ENCODE measurements around the gene CD3D.
A peak's percentile ranks its signal among the peaks of the same experiment; 100 is the strongest.

CD3D gene

GRCh38 chr11:118304568-118305248 lies 37.8 kb downstream of the CD3D start, which contains the start of gene CD3E:
Gene CD3E (plus strand): TSS chr11:118304730. CDS start chr11:118304953, 223 bp downstream.
- peak in 1 of 2 donors; percentile 42 for DNase-seq (ENCODE audit: low read depth in 2 of 2, low spot score in 1 of 2)

- no peak for DNase-seq (ENCODE audit: low read depth in 2 of 2, low spot score in 1 of 2)
Observed at GRCh38 chr11:118304227-118304567, 38.3 kb downstream of the CD3D start.

- no peak for DNase-seq (ENCODE audit: low read depth in 2 of 2, low spot score in 1 of 2)
Observed at GRCh38 chr11:118301600-118302195, 40.8 kb downstream of the CD3D start.

- no peak for DNase-seq (ENCODE audit: low read depth in 2 of 2, low spot score in 1 of 2)
Observed at GRCh38 chr11:118295815-118296454, 46.6 kb downstream of the CD3D start.

- DNase-seq (ENCODE audit: low read depth in 2 of 2, low spot score in 1 of 2), result no peak
Observed at GRCh38 chr11:118295199-118295598, 47.3 kb downstream of the CD3D start.

GRCh38 chr11:118294053-118294452 lies 48.5 kb downstream of the CD3D start:
- DNase-seq (ENCODE audit: low read depth in 2 of 2, low spot score in 1 of 2), result no peak

- no peak for DNase-seq (ENCODE audit: low read depth in 2 of 2, low spot score in 1 of 2)
Observed at GRCh38 chr11:118291477-118292135, 50.9 kb downstream of the CD3D start.

- DNase-seq (ENCODE audit: low read depth in 2 of 2, low spot score in 1 of 2), result no peak
Observed at GRCh38 chr11:118290923-118291322, 51.6 kb downstream of the CD3D start.

- DNase-seq (ENCODE audit: low read depth in 2 of 2, low spot score in 1 of 2), result no peak
Observed at GRCh38 chr11:118289401-118289800, 53.1 kb downstream of the CD3D start.

Data from stimulated activated CD8-positive, alpha-beta memory T cell treated with anti-CD3 and anti-CD28 coated beads, Interleukin-4, amount 100 ng/mL, for 1 hour (primary cell).